ENCODE data around the gene SRXN1. TPM values are rescaled to one million over a fixed set of nuclear protein-coding genes. Genes with fewer than 3 reads are reported as not detected.

The SRXN1 gene
- total and polyA plus RNA-seq, 2 donors (not counting 1 experiment from before 2014, with no cell fraction given): 50.5 to 91.2 TPM

- no peak overlapping the region for H3K27ac ChIP-seq (ENCODE audit: insufficient read depth, low read length)
- H3K4me3 ChIP-seq (replicated peaks in 1 of 4; ENCODE audit: control extremely low read depth in 1 of 4, insufficient read depth in 1 of 4, low read depth in 3 of 4, low read length in 4 of 4): no peak overlapping the region
- no peaks in the 10 kb centered on the region for H3K79me2 ChIP-seq (ENCODE audit: control insufficient read depth, insufficient read depth, low read length)
- no peak for DNase-seq (ENCODE audit: low read depth in 2 of 2)
- no peak overlapping the region for H2AFZ ChIP-seq (ENCODE audit: low read length)
- peaks cover 5% of the 10 kb centered on the region for H3K4me1 ChIP-seq (ENCODE audit: control insufficient read depth, extremely low read depth, insufficient read depth, low read length)
- no peak overlapping the region for H3K4me2 ChIP-seq (ENCODE audit: extremely low read depth, insufficient read depth, low read length)
- no peaks in the 10 kb centered on the region for H3K36me3 ChIP-seq (ENCODE audit: control insufficient read depth, insufficient read depth, low read length)
- TF ChIP-seq EZH2 (IDR thresholded peaks at IDR 0.05; ENCODE audit: low read length, missing control alignments) (peak; percentile 75), CTCF (conservative IDR thresholded peaks at IDR 0.05 in 1 of 2, IDR thresholded peaks at IDR 0.05 in 1 of 2; ENCODE audit: low read depth in 1 of 2, low read length in 2 of 2) (no peak)
- no peaks in the 10 kb centered on the region for H3K9me3 ChIP-seq (ENCODE audit: control insufficient read depth, insufficient read depth, low read depth, low read length)
- H3K9ac ChIP-seq (ENCODE audit: insufficient read depth, low read length): no peak overlapping the region
- H3K27me3 ChIP-seq (ENCODE audit: control insufficient read depth, insufficient read depth, low read length): peaks cover 41% of the 10 kb centered on the region
- no peaks in the 10 kb centered on the region for H4K20me1 ChIP-seq (ENCODE audit: control insufficient read depth, extremely low read depth, insufficient read depth, low read length)
These were observed 8.7 kb upstream of the SRXN1 start for GRCh38 chr20:661474-662270.

DNA sequence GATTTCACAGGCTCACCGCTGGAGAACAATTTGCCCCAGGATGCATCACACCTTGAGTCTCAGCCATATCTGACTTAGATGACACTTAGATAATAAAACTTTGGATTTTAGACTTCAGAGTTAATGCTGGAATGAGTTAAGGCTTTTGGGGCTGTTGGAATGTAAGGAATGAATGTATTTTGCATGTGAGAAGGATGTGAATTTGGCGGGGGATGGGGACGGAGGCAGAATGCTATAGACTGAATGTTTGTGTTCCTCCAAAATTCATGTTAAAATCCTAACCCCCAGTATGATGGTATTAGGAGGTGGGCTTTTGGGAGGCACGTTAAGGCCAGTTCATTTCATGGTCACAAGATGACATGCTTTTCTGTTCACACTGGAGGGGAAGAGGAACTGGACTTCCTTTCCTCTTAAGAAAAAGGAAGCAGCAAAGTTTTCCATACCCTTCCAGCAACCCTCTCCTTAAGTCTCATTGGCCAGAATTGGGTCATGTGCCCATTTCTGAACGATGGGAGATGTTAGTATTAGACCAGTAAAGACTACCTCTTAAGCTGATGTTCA, 5.8 kb upstream of the SRXN1 start:
- Histone ChIP-seq H3K4me3 (replicated peaks in 1 of 4; ENCODE audit: control extremely low read depth in 1 of 4, insufficient read depth in 1 of 4, low read depth in 3 of 4, low read length in 4 of 4) (no peak overlapping the region), H2AFZ (ENCODE audit: low read length) (no peak overlapping the region), H3K4me1 (ENCODE audit: control insufficient read depth, extremely low read depth, insufficient read depth, low read length) (peaks cover 8% of the 10 kb centered on the region), H4K20me1 (ENCODE audit: control insufficient read depth, extremely low read depth, insufficient read depth, low read length) (no peaks in the 10 kb centered on the region), H3K36me3 (ENCODE audit: control insufficient read depth, insufficient read depth, low read length) (no peaks in the 10 kb centered on the region), H3K27ac (ENCODE audit: insufficient read depth, low read length) (no peak overlapping the region), H3K9ac (ENCODE audit: insufficient read depth, low read length) (no peak overlapping the region), H3K9me3 (ENCODE audit: control insufficient read depth, insufficient read depth, low read depth, low read length) (no peaks in the 10 kb centered on the region), H3K79me2 (ENCODE audit: control insufficient read depth, insufficient read depth, low read length) (no peaks in the 10 kb centered on the region), H3K27me3 (ENCODE audit: control insufficient read depth, insufficient read depth, low read length) (peaks cover 19% of the 10 kb centered on the region), H3K4me2 (ENCODE audit: extremely low read depth, insufficient read depth, low read length) (no peak overlapping the region)
- TF ChIP-seq CTCF (conservative IDR thresholded peaks at IDR 0.05 in 1 of 2, IDR thresholded peaks at IDR 0.05 in 1 of 2; ENCODE audit: low read depth in 1 of 2, low read length in 2 of 2): no peak
- TF ChIP-seq EZH2 (IDR thresholded peaks at IDR 0.05; ENCODE audit: low read length, missing control alignments): no peak
- DNase-seq (ENCODE audit: low read depth in 2 of 2): peak in 1 of 2 donors; percentile 18

DNA sequence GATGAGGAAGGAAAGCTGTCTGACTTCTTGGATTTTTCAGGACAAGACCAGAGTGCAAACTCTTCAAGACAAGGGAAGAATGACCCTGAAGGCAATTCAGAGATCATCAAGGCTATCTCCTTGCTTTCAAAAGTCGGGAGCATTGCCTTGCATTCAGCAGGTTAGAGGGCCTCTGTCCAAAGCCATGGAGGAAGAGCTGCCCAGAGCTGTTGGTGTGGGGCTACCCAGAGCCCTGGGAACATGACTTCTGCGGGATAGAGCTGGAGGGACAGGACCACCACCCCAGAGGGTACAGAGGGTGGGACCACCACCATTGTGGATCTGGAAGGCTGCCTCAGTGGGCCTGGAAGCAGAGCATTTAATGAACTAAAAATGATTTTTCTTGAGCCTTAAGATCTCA, 5.2 kb upstream of the SRXN1 start:
- Histone ChIP-seq H3K4me1 (ENCODE audit: control insufficient read depth, extremely low read depth, insufficient read depth, low read length) (peaks cover 11% of the 10 kb centered on the region), H3K4me3 (replicated peaks in 1 of 4; ENCODE audit: control extremely low read depth in 1 of 4, insufficient read depth in 1 of 4, low read depth in 3 of 4, low read length in 4 of 4) (no peak overlapping the region), H3K79me2 (ENCODE audit: control insufficient read depth, insufficient read depth, low read length) (no peaks in the 10 kb centered on the region), H3K4me2 (ENCODE audit: extremely low read depth, insufficient read depth, low read length) (no peak overlapping the region), H2AFZ (ENCODE audit: low read length) (no peak overlapping the region), H3K36me3 (ENCODE audit: control insufficient read depth, insufficient read depth, low read length) (no peaks in the 10 kb centered on the region), H3K27ac (ENCODE audit: insufficient read depth, low read length) (no peak overlapping the region), H3K27me3 (ENCODE audit: control insufficient read depth, insufficient read depth, low read length) (peaks cover 13% of the 10 kb centered on the region), H4K20me1 (ENCODE audit: control insufficient read depth, extremely low read depth, insufficient read depth, low read length) (no peaks in the 10 kb centered on the region), H3K9ac (ENCODE audit: insufficient read depth, low read length) (no peak overlapping the region), H3K9me3 (ENCODE audit: control insufficient read depth, insufficient read depth, low read depth, low read length) (no peaks in the 10 kb centered on the region)
- no peak for DNase-seq (ENCODE audit: low read depth in 2 of 2)
- TF ChIP-seq CTCF (conservative IDR thresholded peaks at IDR 0.05 in 1 of 2, IDR thresholded peaks at IDR 0.05 in 1 of 2; ENCODE audit: low read depth in 1 of 2, low read length in 2 of 2) (no peak), EZH2 (IDR thresholded peaks at IDR 0.05; ENCODE audit: low read length, missing control alignments) (no peak)
